Measurements from ENCODE around the gene CYP26C1. TPM values are rescaled to one million over a fixed set of nuclear protein-coding genes. Genes with fewer than 3 reads are reported as not detected.
A peak's percentile ranks its signal among the peaks of the same experiment; 100 is the strongest.

Gene CYP26C1
- total and polyA plus RNA-seq, 2 of the 13 experiments (the other 11 are each of a cell fraction or from before 2014, with no cell fraction given) = 0.02 TPM; not detected in 1

DNA sequence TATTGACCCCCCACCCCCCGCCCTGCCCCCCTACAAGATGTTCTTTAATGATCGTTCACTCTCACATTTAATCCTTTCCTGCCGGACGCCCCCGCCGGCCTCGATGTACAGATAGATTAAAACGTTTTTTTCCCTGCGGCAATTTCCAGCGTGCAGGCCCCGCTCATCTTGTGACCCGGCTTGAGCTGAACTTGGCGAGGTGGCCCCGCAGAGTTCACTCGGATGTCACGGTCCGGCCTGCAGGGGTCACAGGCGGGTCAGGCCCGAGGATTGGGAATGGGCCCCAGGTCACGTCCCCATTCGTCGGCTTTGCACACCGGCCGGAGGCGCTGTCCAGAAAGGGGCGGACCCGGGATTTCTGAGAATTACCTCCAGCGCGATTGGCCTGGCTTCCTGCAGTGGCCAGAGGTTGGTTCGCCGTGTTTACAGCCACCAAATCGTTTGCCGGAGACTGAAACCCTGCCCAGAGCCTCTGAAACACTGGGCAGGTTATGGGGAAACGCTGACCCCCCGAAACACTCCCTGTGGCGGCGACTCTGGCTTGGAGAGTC, 11.2 kb downstream of the CYP26C1 start (continued):
- 0 out of 2 replicates have a peak, but pooled peaks have one; percentile 26 for TF ChIP-seq MIER3 (CRISPR knock-in tag; IDR thresholded peaks at IDR 0.05; ENCODE audit: borderline replicate concordance)
- TF ChIP-seq SRY (CRISPR knock-in tag; IDR thresholded peaks at IDR 0.05) = no peak
- TF ChIP-seq RCOR2 (CRISPR knock-in tag; IDR thresholded peaks at IDR 0.05) = no peak
- peak; percentile 58 for TF ChIP-seq HNF4A (CRISPR knock-in tag; IDR thresholded peaks at IDR 0.05)
- peak; percentile 42; the same call in 1 of the 2 replicates for TF ChIP-seq ZNF777 (CRISPR knock-in tag; IDR thresholded peaks at IDR 0.05)
- TF ChIP-seq RFX5 (IDR thresholded peaks at IDR 0.05; ENCODE audit: low read depth, low read length) = no peak
- TF ChIP-seq, protein P1, sequence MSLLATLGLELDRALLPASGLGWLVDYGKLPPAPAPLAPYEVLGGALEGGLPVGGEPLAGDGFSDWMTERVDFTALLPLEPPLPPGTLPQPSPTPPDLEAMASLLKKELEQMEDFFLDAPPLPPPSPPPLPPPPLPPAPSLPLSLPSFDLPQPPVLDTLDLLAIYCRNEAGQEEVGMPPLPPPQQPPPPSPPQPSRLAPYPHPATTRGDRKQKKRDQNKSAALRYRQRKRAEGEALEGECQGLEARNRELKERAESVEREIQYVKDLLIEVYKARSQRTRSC (CRISPR knock-in tag; IDR thresholded peaks at IDR 0.05; ENCODE audit: low read depth) = no peak
- TF ChIP-seq, protein P2, sequence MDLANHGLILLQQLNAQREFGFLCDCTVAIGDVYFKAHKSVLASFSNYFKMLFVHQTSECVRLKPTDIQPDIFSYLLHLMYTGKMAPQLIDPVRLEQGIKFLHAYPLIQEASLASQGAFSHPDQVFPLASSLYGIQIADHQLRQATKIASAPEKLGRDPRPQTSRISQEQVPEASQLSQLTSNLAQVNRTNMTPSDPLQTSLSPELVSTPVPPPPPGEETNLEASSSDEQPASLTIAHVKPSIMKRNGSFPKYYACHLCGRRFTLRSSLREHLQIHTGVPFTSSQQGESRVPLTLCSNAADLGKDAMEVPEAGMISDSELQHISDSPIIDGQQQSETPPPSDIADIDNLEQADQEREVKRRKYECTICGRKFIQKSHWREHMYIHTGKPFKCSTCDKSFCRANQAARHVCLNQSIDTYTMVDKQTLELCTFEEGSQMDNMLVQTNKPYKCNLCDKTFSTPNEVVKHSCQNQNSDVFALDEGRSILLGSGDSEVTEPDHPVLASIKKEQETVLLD (CRISPR knock-in tag; IDR thresholded peaks at IDR 0.05; ENCODE audit: low read depth) = no peak
- TF ChIP-seq, protein P3, sequence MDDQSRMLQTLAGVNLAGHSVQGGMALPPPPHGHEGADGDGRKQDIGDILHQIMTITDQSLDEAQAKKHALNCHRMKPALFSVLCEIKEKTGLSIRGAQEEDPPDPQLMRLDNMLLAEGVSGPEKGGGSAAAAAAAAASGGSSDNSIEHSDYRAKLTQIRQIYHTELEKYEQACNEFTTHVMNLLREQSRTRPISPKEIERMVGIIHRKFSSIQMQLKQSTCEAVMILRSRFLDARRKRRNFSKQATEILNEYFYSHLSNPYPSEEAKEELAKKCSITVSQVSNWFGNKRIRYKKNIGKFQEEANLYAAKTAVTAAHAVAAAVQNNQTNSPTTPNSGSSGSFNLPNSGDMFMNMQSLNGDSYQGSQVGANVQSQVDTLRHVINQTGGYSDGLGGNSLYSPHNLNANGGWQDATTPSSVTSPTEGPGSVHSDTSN (CRISPR knock-in tag; IDR thresholded peaks at IDR 0.05; ENCODE audit: borderline replicate concordance) = no peak
- TF ChIP-seq GATA4 (IDR thresholded peaks at IDR 0.05; ENCODE audit: borderline replicate concordance, low read depth) = no peak
- TF ChIP-seq, protein P4, sequence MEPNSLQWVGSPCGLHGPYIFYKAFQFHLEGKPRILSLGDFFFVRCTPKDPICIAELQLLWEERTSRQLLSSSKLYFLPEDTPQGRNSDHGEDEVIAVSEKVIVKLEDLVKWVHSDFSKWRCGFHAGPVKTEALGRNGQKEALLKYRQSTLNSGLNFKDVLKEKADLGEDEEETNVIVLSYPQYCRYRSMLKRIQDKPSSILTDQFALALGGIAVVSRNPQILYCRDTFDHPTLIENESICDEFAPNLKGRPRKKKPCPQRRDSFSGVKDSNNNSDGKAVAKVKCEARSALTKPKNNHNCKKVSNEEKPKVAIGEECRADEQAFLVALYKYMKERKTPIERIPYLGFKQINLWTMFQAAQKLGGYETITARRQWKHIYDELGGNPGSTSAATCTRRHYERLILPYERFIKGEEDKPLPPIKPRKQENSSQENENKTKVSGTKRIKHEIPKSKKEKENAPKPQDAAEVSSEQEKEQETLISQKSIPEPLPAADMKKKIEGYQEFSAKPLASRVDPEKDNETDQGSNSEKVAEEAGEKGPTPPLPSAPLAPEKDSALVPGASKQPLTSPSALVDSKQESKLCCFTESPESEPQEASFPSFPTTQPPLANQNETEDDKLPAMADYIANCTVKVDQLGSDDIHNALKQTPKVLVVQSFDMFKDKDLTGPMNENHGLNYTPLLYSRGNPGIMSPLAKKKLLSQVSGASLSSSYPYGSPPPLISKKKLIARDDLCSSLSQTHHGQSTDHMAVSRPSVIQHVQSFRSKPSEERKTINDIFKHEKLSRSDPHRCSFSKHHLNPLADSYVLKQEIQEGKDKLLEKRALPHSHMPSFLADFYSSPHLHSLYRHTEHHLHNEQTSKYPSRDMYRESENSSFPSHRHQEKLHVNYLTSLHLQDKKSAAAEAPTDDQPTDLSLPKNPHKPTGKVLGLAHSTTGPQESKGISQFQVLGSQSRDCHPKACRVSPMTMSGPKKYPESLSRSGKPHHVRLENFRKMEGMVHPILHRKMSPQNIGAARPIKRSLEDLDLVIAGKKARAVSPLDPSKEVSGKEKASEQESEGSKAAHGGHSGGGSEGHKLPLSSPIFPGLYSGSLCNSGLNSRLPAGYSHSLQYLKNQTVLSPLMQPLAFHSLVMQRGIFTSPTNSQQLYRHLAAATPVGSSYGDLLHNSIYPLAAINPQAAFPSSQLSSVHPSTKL (CRISPR knock-in tag; IDR thresholded peaks at IDR 0.05) = peak; percentile 82
- TF ChIP-seq, protein P5, sequence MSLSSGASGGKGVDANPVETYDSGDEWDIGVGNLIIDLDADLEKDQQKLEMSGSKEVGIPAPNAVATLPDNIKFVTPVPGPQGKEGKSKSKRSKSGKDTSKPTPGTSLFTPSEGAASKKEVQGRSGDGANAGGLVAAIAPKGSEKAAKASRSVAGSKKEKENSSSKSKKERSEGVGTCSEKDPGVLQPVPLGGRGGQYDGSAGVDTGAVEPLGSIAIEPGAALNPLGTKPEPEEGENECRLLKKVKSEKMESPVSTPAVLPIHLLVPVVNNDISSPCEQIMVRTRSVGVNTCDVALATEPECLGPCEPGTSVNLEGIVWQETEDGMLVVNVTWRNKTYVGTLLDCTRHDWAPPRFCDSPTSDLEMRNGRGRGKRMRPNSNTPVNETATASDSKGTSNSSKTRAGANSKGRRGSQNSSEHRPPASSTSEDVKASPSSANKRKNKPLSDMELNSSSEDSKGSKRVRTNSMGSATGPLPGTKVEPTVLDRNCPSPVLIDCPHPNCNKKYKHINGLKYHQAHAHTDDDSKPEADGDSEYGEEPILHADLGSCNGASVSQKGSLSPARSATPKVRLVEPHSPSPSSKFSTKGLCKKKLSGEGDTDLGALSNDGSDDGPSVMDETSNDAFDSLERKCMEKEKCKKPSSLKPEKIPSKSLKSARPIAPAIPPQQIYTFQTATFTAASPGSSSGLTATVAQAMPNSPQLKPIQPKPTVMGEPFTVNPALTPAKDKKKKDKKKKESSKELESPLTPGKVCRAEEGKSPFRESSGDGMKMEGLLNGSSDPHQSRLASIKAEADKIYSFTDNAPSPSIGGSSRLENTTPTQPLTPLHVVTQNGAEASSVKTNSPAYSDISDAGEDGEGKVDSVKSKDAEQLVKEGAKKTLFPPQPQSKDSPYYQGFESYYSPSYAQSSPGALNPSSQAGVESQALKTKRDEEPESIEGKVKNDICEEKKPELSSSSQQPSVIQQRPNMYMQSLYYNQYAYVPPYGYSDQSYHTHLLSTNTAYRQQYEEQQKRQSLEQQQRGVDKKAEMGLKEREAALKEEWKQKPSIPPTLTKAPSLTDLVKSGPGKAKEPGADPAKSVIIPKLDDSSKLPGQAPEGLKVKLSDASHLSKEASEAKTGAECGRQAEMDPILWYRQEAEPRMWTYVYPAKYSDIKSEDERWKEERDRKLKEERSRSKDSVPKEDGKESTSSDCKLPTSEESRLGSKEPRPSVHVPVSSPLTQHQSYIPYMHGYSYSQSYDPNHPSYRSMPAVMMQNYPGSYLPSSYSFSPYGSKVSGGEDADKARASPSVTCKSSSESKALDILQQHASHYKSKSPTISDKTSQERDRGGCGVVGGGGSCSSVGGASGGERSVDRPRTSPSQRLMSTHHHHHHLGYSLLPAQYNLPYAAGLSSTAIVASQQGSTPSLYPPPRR (CRISPR knock-in tag; IDR thresholded peaks at IDR 0.05; ENCODE audit: borderline replicate concordance) = peak; percentile 86; the same call in 1 of the 2 replicates
- TF ChIP-seq POLR2G (IDR thresholded peaks at IDR 0.05; ENCODE audit: low read depth, low read length) = no peak
